ENCODE measurements around the gene NUDT15.

Gene NUDT15

GRCh38 chr13:48009284-48009683 lies 28.2 kb upstream of the NUDT15 start:
- no peak overlapping the region for H3K4me3 ChIP-seq (ENCODE audit: low read length)
- no peaks in the 10 kb centered on the region for H3K27me3 ChIP-seq (replicated peaks; ENCODE audit: control insufficient read depth, insufficient read depth, low read length)
- peaks cover 14% of the 10 kb centered on the region for H3K4me1 ChIP-seq (ENCODE audit: control insufficient read depth, insufficient read depth, low read length)
- peak overlapping the region; percentile 49 for H3K9ac ChIP-seq (ENCODE audit: low read length)
- no peaks in the 10 kb centered on the region for H3K36me3 ChIP-seq (ENCODE audit: control insufficient read depth, insufficient read depth, low read length, severe bottlenecking)
- no peaks in the 10 kb centered on the region for H3K9me3 ChIP-seq (ENCODE audit: control insufficient read depth, low read length)
- DNase-seq (ENCODE audit: low read depth): peak; percentile 89

GRCh38 chr13:48010698-48011097 lies 26.8 kb upstream of the NUDT15 start:
- DNase-seq (ENCODE audit: low read depth): no peak
- Histone ChIP-seq H3K27me3 (replicated peaks; ENCODE audit: control insufficient read depth, insufficient read depth, low read length) (no peaks in the 10 kb centered on the region), H3K4me3 (ENCODE audit: low read length) (no peak overlapping the region), H3K9me3 (ENCODE audit: control insufficient read depth, low read length) (no peaks in the 10 kb centered on the region), H3K4me1 (ENCODE audit: control insufficient read depth, insufficient read depth, low read length) (peaks cover 14% of the 10 kb centered on the region), H3K36me3 (ENCODE audit: control insufficient read depth, insufficient read depth, low read length, severe bottlenecking) (no peaks in the 10 kb centered on the region), H3K9ac (ENCODE audit: low read length) (no peak overlapping the region)

GRCh38 chr13:48012668-48013067 lies 24.9 kb upstream of the NUDT15 start:
- H3K36me3 ChIP-seq (ENCODE audit: control insufficient read depth, insufficient read depth, low read length, severe bottlenecking): no peaks in the 10 kb centered on the region
- no peaks in the 10 kb centered on the region for H3K9me3 ChIP-seq (ENCODE audit: control insufficient read depth, low read length)
- no peaks in the 10 kb centered on the region for H3K27me3 ChIP-seq (replicated peaks; ENCODE audit: control insufficient read depth, insufficient read depth, low read length)
- H3K4me3 ChIP-seq (ENCODE audit: low read length): no peak overlapping the region
- H3K9ac ChIP-seq (ENCODE audit: low read length): no peak overlapping the region
- H3K4me1 ChIP-seq (ENCODE audit: control insufficient read depth, insufficient read depth, low read length): peaks cover 14% of the 10 kb centered on the region
- DNase-seq (ENCODE audit: low read depth): no peak

GRCh38 chr13:48014359-48014758 lies 23.2 kb upstream of the NUDT15 start:
- no peak overlapping the region for H3K9ac ChIP-seq (ENCODE audit: low read length)
- H3K4me1 ChIP-seq (ENCODE audit: control insufficient read depth, insufficient read depth, low read length): peaks cover 4% of the 10 kb centered on the region
- no peak for DNase-seq (ENCODE audit: low read depth)
- no peaks in the 10 kb centered on the region for H3K27me3 ChIP-seq (replicated peaks; ENCODE audit: control insufficient read depth, insufficient read depth, low read length)
- H3K36me3 ChIP-seq (ENCODE audit: control insufficient read depth, insufficient read depth, low read length, severe bottlenecking): no peaks in the 10 kb centered on the region
- H3K9me3 ChIP-seq (ENCODE audit: control insufficient read depth, low read length): no peaks in the 10 kb centered on the region
- H3K4me3 ChIP-seq (ENCODE audit: low read length): no peak overlapping the region

GRCh38 chr13:48018637-48019036 lies 18.9 kb upstream of the NUDT15 start:
- Histone ChIP-seq H3K36me3 (ENCODE audit: control insufficient read depth, insufficient read depth, low read length, severe bottlenecking) (no peaks in the 10 kb centered on the region), H3K9ac (ENCODE audit: low read length) (no peak overlapping the region), H3K4me3 (ENCODE audit: low read length) (no peak overlapping the region), H3K9me3 (ENCODE audit: control insufficient read depth, low read length) (no peaks in the 10 kb centered on the region), H3K4me1 (ENCODE audit: control insufficient read depth, insufficient read depth, low read length) (no peaks in the 10 kb centered on the region), H3K27me3 (replicated peaks; ENCODE audit: control insufficient read depth, insufficient read depth, low read length) (no peaks in the 10 kb centered on the region)
- no peak for DNase-seq (ENCODE audit: low read depth)

- no peak overlapping the region for H3K9ac ChIP-seq (ENCODE audit: low read length)
- no peak for DNase-seq (ENCODE audit: low read depth)
- H3K4me1 ChIP-seq (ENCODE audit: control insufficient read depth, insufficient read depth, low read length): no peaks in the 10 kb centered on the region
- H3K4me3 ChIP-seq (ENCODE audit: low read length): no peak overlapping the region
- H3K9me3 ChIP-seq (ENCODE audit: control insufficient read depth, low read length): no peaks in the 10 kb centered on the region
- no peaks in the 10 kb centered on the region for H3K27me3 ChIP-seq (replicated peaks; ENCODE audit: control insufficient read depth, insufficient read depth, low read length)
- no peaks in the 10 kb centered on the region for H3K36me3 ChIP-seq (ENCODE audit: control insufficient read depth, insufficient read depth, low read length, severe bottlenecking)
Observed at GRCh38 chr13:48019796-48020195, 17.7 kb upstream of the NUDT15 start.

GRCh38 chr13:48028066-48028465 lies 9.5 kb upstream of the NUDT15 start:
- no peak for DNase-seq (ENCODE audit: low read depth)
- Histone ChIP-seq H3K9me3 (ENCODE audit: control insufficient read depth, low read length) (peaks cover 17% of the 10 kb centered on the region), H3K9ac (ENCODE audit: low read length) (no peak overlapping the region), H3K27me3 (replicated peaks; ENCODE audit: control insufficient read depth, insufficient read depth, low read length) (no peaks in the 10 kb centered on the region), H3K36me3 (ENCODE audit: control insufficient read depth, insufficient read depth, low read length, severe bottlenecking) (no peaks in the 10 kb centered on the region), H3K4me1 (ENCODE audit: control insufficient read depth, insufficient read depth, low read length) (no peaks in the 10 kb centered on the region), H3K4me3 (ENCODE audit: low read length) (no peak overlapping the region)

GRCh38 chr13:48029859-48030258 lies 7.7 kb upstream of the NUDT15 start:
- Histone ChIP-seq H3K27me3 (replicated peaks; ENCODE audit: control insufficient read depth, insufficient read depth, low read length) (no peaks in the 10 kb centered on the region), H3K4me3 (ENCODE audit: low read length) (no peak overlapping the region), H3K9me3 (ENCODE audit: control insufficient read depth, low read length) (peaks cover 17% of the 10 kb centered on the region), H3K4me1 (ENCODE audit: control insufficient read depth, insufficient read depth, low read length) (no peaks in the 10 kb centered on the region), H3K36me3 (ENCODE audit: control insufficient read depth, insufficient read depth, low read length, severe bottlenecking) (no peaks in the 10 kb centered on the region), H3K9ac (ENCODE audit: low read length) (no peak overlapping the region)
- no peak for DNase-seq (ENCODE audit: low read depth)

- Histone ChIP-seq H3K4me1 (ENCODE audit: control insufficient read depth, insufficient read depth, low read length) (peaks cover 28% of the 10 kb centered on the region), H3K9me3 (ENCODE audit: control insufficient read depth, low read length) (no peaks in the 10 kb centered on the region), H3K27me3 (replicated peaks; ENCODE audit: control insufficient read depth, insufficient read depth, low read length) (no peaks in the 10 kb centered on the region), H3K36me3 (ENCODE audit: control insufficient read depth, insufficient read depth, low read length, severe bottlenecking) (peaks cover 10% of the 10 kb centered on the region), H3K4me3 (ENCODE audit: low read length) (peak overlapping the region; percentile 86), H3K9ac (ENCODE audit: low read length) (peak overlapping the region; percentile 94)
- DNase-seq (ENCODE audit: low read depth): no peak
Observed at GRCh38 chr13:48038761-48039160, 1.2 kb downstream of the NUDT15 start.

- H3K4me1 ChIP-seq (ENCODE audit: control insufficient read depth, insufficient read depth, low read length): peaks cover 36% of the 10 kb centered on the region
- no peak for DNase-seq (ENCODE audit: low read depth)
- H3K4me3 ChIP-seq (ENCODE audit: low read length): no peak overlapping the region
- H3K27me3 ChIP-seq (replicated peaks; ENCODE audit: control insufficient read depth, insufficient read depth, low read length): no peaks in the 10 kb centered on the region
- H3K36me3 ChIP-seq (ENCODE audit: control insufficient read depth, insufficient read depth, low read length, severe bottlenecking): peaks cover 10% of the 10 kb centered on the region
- no peak overlapping the region for H3K9ac ChIP-seq (ENCODE audit: low read length)
- no peaks in the 10 kb centered on the region for H3K9me3 ChIP-seq (ENCODE audit: control insufficient read depth, low read length)
Observed at GRCh38 chr13:48040049-48040448, 2.5 kb downstream of the NUDT15 start.

- peak; percentile 40 for DNase-seq (ENCODE audit: low read depth)
- Histone ChIP-seq H3K36me3 (ENCODE audit: control insufficient read depth, insufficient read depth, low read length, severe bottlenecking) (peaks cover 11% of the 10 kb centered on the region), H3K27me3 (replicated peaks; ENCODE audit: control insufficient read depth, insufficient read depth, low read length) (no peaks in the 10 kb centered on the region), H3K4me1 (ENCODE audit: control insufficient read depth, insufficient read depth, low read length) (peaks cover 36% of the 10 kb centered on the region), H3K4me3 (ENCODE audit: low read length) (no peak overlapping the region), H3K9me3 (ENCODE audit: control insufficient read depth, low read length) (no peaks in the 10 kb centered on the region), H3K9ac (ENCODE audit: low read length) (no peak overlapping the region)
Observed at GRCh38 chr13:48040896-48041295, 3.4 kb downstream of the NUDT15 start.

- Histone ChIP-seq H3K9ac (ENCODE audit: low read length) (peak overlapping the region; percentile 64), H3K36me3 (ENCODE audit: control insufficient read depth, insufficient read depth, low read length, severe bottlenecking) (peaks cover 18% of the 10 kb centered on the region), H3K27me3 (replicated peaks; ENCODE audit: control insufficient read depth, insufficient read depth, low read length) (no peaks in the 10 kb centered on the region), H3K9me3 (ENCODE audit: control insufficient read depth, low read length) (no peaks in the 10 kb centered on the region), H3K4me3 (ENCODE audit: low read length) (no peak overlapping the region), H3K4me1 (ENCODE audit: control insufficient read depth, insufficient read depth, low read length) (peaks cover 28% of the 10 kb centered on the region)
- DNase-seq (ENCODE audit: low read depth): no peak
Observed at GRCh38 chr13:48042894-48043293, 5.4 kb downstream of the NUDT15 start.
